Sigmoid colon (tissue), 4 donors: ENCODE results near the gene HECTD1.

ENCODE experiments used
- CTCF ChIP-seq, 4 experiments: fragments of 450-650 bp in 3 of 4; fragments of 200-600 bp in 1 of 4; IDR thresholded peaks; one replicate each; pipeline ENCODE4 v1.5.1; 2016 to 2019; ENCODE audit warnings: antibody characterized with exemption in 4 of 4, mild to moderate bottlenecking in 3 of 4, moderate library complexity in 2 of 4
- EP300 ChIP-seq, 4 donors: sonication (generic); formaldehyde crosslinking; IDR thresholded peaks; one replicate each; pipeline ENCODE4 v1.6.1; 2017; ENCODE audit warnings: antibody characterized with exemption in 4 of 4
- POLR2A ChIP-seq, 2 donors: fragments of 450-650 bp; IDR thresholded peaks; one replicate each; pipeline ENCODE4 v1.6.1; 2016; ENCODE audit warnings: antibody characterized with exemption in 2 of 2, mild to moderate bottlenecking in 2 of 2, moderate library complexity in 2 of 2
- POLR2AphosphoS5 ChIP-seq, 4 donors: sonication (generic); formaldehyde crosslinking; IDR thresholded peaks; one replicate each; pipeline ENCODE4 v1.6.1; 2017; ENCODE audit warnings: antibody characterized with exemption in 4 of 4

- TF ChIP-seq EP300 (IDR thresholded peaks at IDR 0.05) (no peak), CTCF (IDR thresholded peaks at IDR 0.05) (no peak), POLR2A (IDR thresholded peaks at IDR 0.05) (no peak), POLR2AphosphoS5 (IDR thresholded peaks at IDR 0.05) (no peak)
Observed at GRCh38 chr14:31252865-31253264, 45.3 kb upstream of the HECTD1 start.
